PC-9 (cell line): ENCODE measurements around the gene E4F1.

Experiments
- CTCF ChIP-seq: fragments of 200-600 bp; sonication (generic); conservative IDR thresholded peaks from 2 replicates; pipeline ENCODE4 v1.6.1; 2017; ENCODE audit warnings: mixed run types, antibody characterized with exemption, mild to moderate bottlenecking, moderate library complexity
- EZH2 ChIP-seq: fragments of 200-600 bp; sonication (generic); IDR thresholded peaks from 2 replicates; pipeline ENCODE4 v1.8.0; 2017; ENCODE audit warnings: antibody characterized with exemption, low read depth

DNA sequence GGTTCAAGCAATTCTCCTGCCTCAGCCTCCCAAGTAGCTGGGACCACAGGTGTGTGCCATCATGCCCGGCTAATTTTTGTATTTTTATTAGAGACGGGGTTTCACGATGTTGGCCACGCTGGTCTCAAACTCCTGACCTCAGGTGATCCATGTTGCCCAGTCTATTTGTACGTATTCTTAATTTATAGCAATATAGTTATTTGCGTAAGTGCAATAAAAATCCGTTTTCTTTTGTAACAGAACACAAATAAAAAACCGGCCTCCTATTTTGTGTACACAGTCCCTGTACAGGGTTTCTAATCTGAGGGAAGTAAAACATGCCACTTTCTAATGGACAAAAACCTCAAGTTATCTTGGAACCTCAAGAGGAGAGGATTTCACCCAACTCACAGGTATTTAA is 36.9 kb downstream of the E4F1 start:
- TF ChIP-seq CTCF (no peak), EZH2 (no peak)
